HepG2 (cell line): Measurements from ENCODE around the gene CHMP1B. TPM values are rescaled to one million over a fixed set of nuclear protein-coding genes. Genes with fewer than 3 reads are reported as not detected.

Source experiments
- ATAC-seq: fragments of 200-7000 bp; cut with Tn5 transposase; 3 replicates; pipeline ENCODE4 v1.9.1; 2020; ENCODE audit warnings: mild to moderate bottlenecking, moderate library complexity
- BruUV-seq: library from RNA; stranded (reverse); fragments of 400-500 nt; replicated peaks from 2 replicates; lab custom pipeline; 2021; lab: Mats Ljungman, UMichigan
- CTCF ChIA-PET: fragments of 300-600 bp; formaldehyde crosslinking; extraction: SDS; loops from one replicate; lab custom pipeline; 2021; ENCODE audit warnings: low total read pairs, inconsistent platforms, low intra/inter-chr PET ratio; lab: Yijun Ruan, JAX
- POLR2A ChIA-PET: fragments of 350-600 bp; sonication (Branson Sonifier 250); formaldehyde crosslinking; loops from one replicate; lab custom pipeline; 2020; ENCODE audit warnings: antibody characterized with exemption, inconsistent platforms; lab: Yijun Ruan, JAX
- DNase-seq: peaks from one replicate; pipeline ENCODE4 v3.0.0-alpha.2; 2015; ENCODE audit warnings: low spot score
- FAIRE-seq: peaks from 3 replicates; lab custom pipeline; 2011; peaks lifted over from hg19 to GRCh38; lab: Jason Lieb, UNC
- H2AFZ ChIP-seq: one replicate; pipeline ENCODE4 v1.6.1; 2011; ENCODE audit warnings: low read length, inconsistent platforms
- H3K27ac ChIP-seq: fragments of 300-600 bp; 3 replicates; pipeline ENCODE4 v1.8.0; 2011; ENCODE audit warnings: mixed run types, mild to moderate bottlenecking, mixed read lengths, low read length, inconsistent platforms; ENCODE audit not compliant: insufficient read depth; ENCODE audit errors: extremely low read length
- H3K27me3 ChIP-seq, 2 experiments: fragments of 200-600 bp in 1 of 2; 2 replicates in 1 of 2; 3 replicates in 1 of 2; pipeline versions ENCODE4 v1.6.0 to v1.8.0; 2011; ENCODE audit warnings: low read length in 2 of 2, mild to moderate bottlenecking in 2 of 2, moderate library complexity in 2 of 2, inconsistent platforms in 1 of 2; ENCODE audit not compliant: insufficient read depth in 2 of 2, control insufficient read depth in 1 of 2
- H3K36me3 ChIP-seq, 2 experiments: fragments of 200-600 bp in 1 of 2; replicated peaks in 1 of 2; 2 replicates in 1 of 2; 3 replicates in 1 of 2; pipeline versions ENCODE4 v1.5.1 to v1.8.0; 2011; ENCODE audit warnings: low read length in 2 of 2, inconsistent platforms in 1 of 2; ENCODE audit not compliant: insufficient read depth in 2 of 2, control insufficient read depth in 1 of 2
- H3K4me1 ChIP-seq: 2 replicates; pipeline ENCODE4 v1.5.1; 2012; ENCODE audit warnings: low read length, inconsistent platforms; ENCODE audit not compliant: insufficient read depth
- H3K4me2 ChIP-seq: 2 replicates; pipeline ENCODE4 v1.6.0; 2011; ENCODE audit warnings: low read depth, low read length, inconsistent platforms
- H3K4me3 ChIP-seq, 3 experiments: fragments of 200-600 bp in 1 of 3; sonication (generic), shearing (Covaris generic) in 1 of 3; replicated peaks in 1 of 3; 2 replicates each; pipeline ENCODE4 v1.5.1; 2011 to 2016; ENCODE audit warnings: low read length in 3 of 3, inconsistent platforms in 2 of 3, low read depth in 2 of 3, mild to moderate bottlenecking in 2 of 3, control low read depth in 1 of 3, mixed read lengths in 1 of 3; ENCODE audit not compliant: insufficient read depth in 1 of 3
- H3K79me2 ChIP-seq: one replicate; pipeline ENCODE4 v1.6.1; 2011; ENCODE audit warnings: low read length, inconsistent platforms; ENCODE audit not compliant: insufficient read depth
- H3K9ac ChIP-seq: 2 replicates; pipeline ENCODE4 v1.6.0; 2011; ENCODE audit warnings: mild to moderate bottlenecking, low read depth, low read length, inconsistent platforms; ENCODE audit not compliant: insufficient read depth
- H3K9me3 ChIP-seq: 2 replicates; pipeline ENCODE4 v1.5.1; 2012; ENCODE audit warnings: mild to moderate bottlenecking, low read length
- H4K20me1 ChIP-seq: 2 replicates; pipeline ENCODE4 v1.6.0; 2011; ENCODE audit warnings: inconsistent platforms, mild to moderate bottlenecking, low read length, moderate library complexity; ENCODE audit not compliant: insufficient read depth
- CC2D1A ChIP-seq: sonication (generic); formaldehyde crosslinking; IDR thresholded peaks from 2 replicates; pipeline ENCODE4 v1.8.1; 2023; ENCODE audit warnings: mild to moderate bottlenecking, missing genetic modification reagents
- LCORL ChIP-seq, 2 experiments: fragments of 450-650 bp in 1 of 2; sonication (generic) in 1 of 2; formaldehyde crosslinking in 1 of 2; IDR thresholded peaks; 2 replicates each; pipeline versions ENCODE4 v1.5.0 to v1.6.1; 2017 to 2020; ENCODE audit warnings: antibody characterized with exemption in 1 of 2, missing genetic modification reagents in 1 of 2
- MIER2 ChIP-seq: IDR thresholded peaks from 2 replicates; pipeline ENCODE4 v1.6.1; 2016; ENCODE audit warnings: missing biosample characterization, missing genetic modification reagents
- RARG ChIP-seq: sonication (generic); formaldehyde crosslinking; IDR thresholded peaks from 2 replicates; pipeline ENCODE4 v1.4.0; 2020; ENCODE audit warnings: low read depth, mild to moderate bottlenecking, missing genetic modification reagents
- SRY ChIP-seq: sonication (generic); formaldehyde crosslinking; IDR thresholded peaks from 2 replicates; pipeline ENCODE4 v1.8.0; 2022; ENCODE audit warnings: mild to moderate bottlenecking, missing genetic modification reagents
- TAF15 ChIP-seq: fragments of 200-400 bp; formaldehyde crosslinking; IDR thresholded peaks from one replicate; pipeline ENCODE4 v1.6.1; 2018; ENCODE audit warnings: mild to moderate bottlenecking, low read depth, low read length; ENCODE audit not compliant: poor library complexity, severe bottlenecking
- ZFP90 ChIP-seq: sonication (generic); formaldehyde crosslinking; IDR thresholded peaks from 2 replicates; pipeline ENCODE4 v1.8.0; 2022; ENCODE audit warnings: missing genetic modification reagents, mild to moderate bottlenecking, inconsistent platforms, borderline replicate concordance
- ZNF230 ChIP-seq: sonication (generic); formaldehyde crosslinking; IDR thresholded peaks from 2 replicates; pipeline ENCODE4 v1.4.0; 2020; ENCODE audit warnings: mild to moderate bottlenecking, missing genetic modification reagents
- ZNF33A ChIP-seq: sonication (generic); formaldehyde crosslinking; IDR thresholded peaks from 2 replicates; pipeline ENCODE4 v1.5.1; 2020; ENCODE audit warnings: missing genetic modification reagents, mild to moderate bottlenecking, moderate library complexity, borderline replicate concordance
- ZNF414 ChIP-seq: sonication (generic); formaldehyde crosslinking; IDR thresholded peaks from 2 replicates; pipeline ENCODE4 v1.5.0; 2020; ENCODE audit warnings: missing genetic modification reagents
- ZNF558 ChIP-seq: sonication (generic); formaldehyde crosslinking; IDR thresholded peaks from 2 replicates; pipeline ENCODE4 v1.9.0; 2022; ENCODE audit warnings: mild to moderate bottlenecking, missing genetic modification reagents, borderline replicate concordance
- ZSCAN30 ChIP-seq: sonication (generic); formaldehyde crosslinking; IDR thresholded peaks from 2 replicates; pipeline ENCODE4 v1.5.0; 2020; ENCODE audit warnings: mild to moderate bottlenecking, missing genetic modification reagents
- WGBS: methylation state at CpG from one replicate; pipeline ENCODE4 v1.1.6; 2017; ENCODE audit warnings: low lambda C conversion rate; 5-methylcytosine and 5-hydroxymethylcytosine counted together
- in situ Hi-C: cut with HindIII; loops from 2 replicates; pipeline ENCODE4 v1.10.0; 2017; ENCODE audit warnings: low pct_unique_long_range_greater_than_20kb; ENCODE audit not compliant: extremely low pct_ligation_motif_present
- intact Hi-C: fragments of 100-400 bp; cut with micrococcal nuclease; formaldehyde crosslinking; loops from one replicate; pipeline ENCODE4 v1.10.0; 2022; ENCODE audit not compliant: unreplicated experiment
- polyA plus RNA-seq, 8 experiments: library from polyadenylated mRNA; depleted of rRNA in 3 of 8; stranded (reverse) in 7 of 8; unstranded in 1 of 8; fragments of >200 nt; fragmentation: Illumina TruSeq in 4 of 8; extraction: Trizol in 4 of 8; gene quantifications; 2 replicates each; pipeline versions ENCODE4 v1.2.1 to v1.2.3, GENCODE V29; 2011 to 2016; ENCODE audit warnings: low read depth in 4 of 8, missing spikeins in 1 of 8, mixed read lengths in 1 of 8; ENCODE audit not compliant: insufficient read depth in 1 of 8
- total RNA-seq, 5 experiments: library from RNA; depleted of rRNA; stranded (reverse); fragments of >200 nt; fragmentation: Illumina TruSeq; extraction: Trizol; gene quantifications; 2 replicates each; pipeline ENCODE4 v1.2.3, GENCODE V29; 2016; ENCODE audit warnings: low read depth in 1 of 5
- TF ChIP-seq, protein P1 (sequence below): sonication (generic); formaldehyde crosslinking; IDR thresholded peaks from 2 replicates; pipeline ENCODE4 v1.4.0; 2020; ENCODE audit warnings: missing genetic modification reagents, borderline replicate concordance
- TF ChIP-seq, protein P2 (sequence below): sonication (generic); formaldehyde crosslinking; IDR thresholded peaks from 2 replicates; pipeline ENCODE4 v1.5.0; 2020; ENCODE audit warnings: mild to moderate bottlenecking, missing genetic modification reagents

Gene CHMP1B
- total and polyA plus RNA-seq, 2 of the 13 experiments (the other 11 are each of a cell fraction or from before 2014, with no cell fraction given), result 18.8 to 20.2 TPM

- Histone ChIP-seq H3K27ac (peak overlapping the region; percentile 76), H3K79me2 (peaks cover 27% of the 10 kb centered on the region), H3K9ac (peak overlapping the region; percentile 91), H3K36me3 (no peaks in the 10 kb centered on the region), H3K9me3 (no peaks in the 10 kb centered on the region), H3K4me1 (peaks cover 44% of the 10 kb centered on the region), H3K4me2 (peak overlapping the region; percentile 96), H3K4me3 (peak overlapping the region; percentile 68 to 93 (median 83)), H4K20me1 (no peaks in the 10 kb centered on the region), H3K27me3 (no peaks in the 10 kb centered on the region; a peak in 2 of 5 replicates), H2AFZ (no peak overlapping the region)
- FAIRE-seq (no peak), DNase-seq (no peak), ATAC-seq (peak; percentile 13)
- WGBS, result 0% methylated on average over 10 of the region's 10 CpGs
- CTCF ChIA-PET, result no interaction called here
- in situ Hi-C loops, result no loop called here
- BruUV-seq, result TSS peak; percentile 93
- POLR2A ChIA-PET, result interaction anchor here (1.0 to 2.4 kb wide), 3 partner anchors 10 to 144 kb away, joined by 3 to 16 read pairs (median 6); no protein-coding TSS in a partner anchor
- intact Hi-C loops, result loop anchor here (1.0 to 10.0 kb wide), 3 partner anchors 10 to 144 kb away; partner anchors contain the start of gene MPPE1
- TF ChIP-seq, protein P1, sequence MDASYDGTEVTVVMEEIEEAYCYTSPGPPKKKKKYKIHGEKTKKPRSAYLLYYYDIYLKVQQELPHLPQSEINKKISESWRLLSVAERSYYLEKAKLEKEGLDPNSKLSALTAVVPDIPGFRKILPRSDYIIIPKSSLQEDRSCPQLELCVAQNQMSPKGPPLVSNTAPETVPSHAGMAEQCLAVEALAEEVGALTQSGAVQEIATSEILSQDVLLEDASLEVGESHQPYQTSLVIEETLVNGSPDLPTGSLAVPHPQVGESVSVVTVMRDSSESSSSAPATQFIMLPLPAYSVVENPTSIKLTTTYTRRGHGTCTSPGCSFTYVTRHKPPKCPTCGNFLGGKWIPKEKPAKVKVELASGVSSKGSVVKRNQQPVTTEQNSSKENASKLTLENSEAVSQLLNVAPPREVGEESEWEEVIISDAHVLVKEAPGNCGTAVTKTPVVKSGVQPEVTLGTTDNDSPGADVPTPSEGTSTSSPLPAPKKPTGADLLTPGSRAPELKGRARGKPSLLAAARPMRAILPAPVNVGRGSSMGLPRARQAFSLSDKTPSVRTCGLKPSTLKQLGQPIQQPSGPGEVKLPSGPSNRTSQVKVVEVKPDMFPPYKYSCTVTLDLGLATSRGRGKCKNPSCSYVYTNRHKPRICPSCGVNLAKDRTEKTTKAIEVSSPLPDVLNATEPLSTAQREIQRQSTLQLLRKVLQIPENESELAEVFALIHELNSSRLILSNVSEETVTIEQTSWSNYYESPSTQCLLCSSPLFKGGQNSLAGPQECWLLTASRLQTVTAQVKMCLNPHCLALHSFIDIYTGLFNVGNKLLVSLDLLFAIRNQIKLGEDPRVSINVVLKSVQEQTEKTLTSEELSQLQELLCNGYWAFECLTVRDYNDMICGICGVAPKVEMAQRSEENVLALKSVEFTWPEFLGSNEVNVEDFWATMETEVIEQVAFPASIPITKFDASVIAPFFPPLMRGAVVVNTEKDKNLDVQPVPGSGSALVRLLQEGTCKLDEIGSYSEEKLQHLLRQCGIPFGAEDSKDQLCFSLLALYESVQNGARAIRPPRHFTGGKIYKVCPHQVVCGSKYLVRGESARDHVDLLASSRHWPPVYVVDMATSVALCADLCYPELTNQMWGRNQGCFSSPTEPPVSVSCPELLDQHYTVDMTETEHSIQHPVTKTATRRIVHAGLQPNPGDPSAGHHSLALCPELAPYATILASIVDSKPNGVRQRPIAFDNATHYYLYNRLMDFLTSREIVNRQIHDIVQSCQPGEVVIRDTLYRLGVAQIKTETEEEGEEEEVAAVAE (CRISPR knock-in tag), result no peak
- TF ChIP-seq LCORL (IDR thresholded peaks at IDR 0.05) (no peak), LCORL (CRISPR knock-in tag; IDR thresholded peaks at IDR 0.05) (no peak), CC2D1A (CRISPR knock-in tag) (no peak), ZSCAN30 (CRISPR knock-in tag) (no peak), ZFP90 (CRISPR knock-in tag) (no peak), ZNF33A (CRISPR knock-in tag) (no peak), ZNF414 (0 out of 2 replicates have a peak, but pooled peaks have one; percentile 15), RARG (CRISPR knock-in tag) (0 out of 2 replicates have a peak, but pooled peaks have one; percentile 1), ZNF230 (no peak), ZNF558 (CRISPR knock-in tag) (0 out of 2 replicates have a peak, but pooled peaks have one; percentile 61), TAF15 (no peak), MIER2 (no peak), SRY (CRISPR knock-in tag) (no peak)
- TF ChIP-seq, protein P2, sequence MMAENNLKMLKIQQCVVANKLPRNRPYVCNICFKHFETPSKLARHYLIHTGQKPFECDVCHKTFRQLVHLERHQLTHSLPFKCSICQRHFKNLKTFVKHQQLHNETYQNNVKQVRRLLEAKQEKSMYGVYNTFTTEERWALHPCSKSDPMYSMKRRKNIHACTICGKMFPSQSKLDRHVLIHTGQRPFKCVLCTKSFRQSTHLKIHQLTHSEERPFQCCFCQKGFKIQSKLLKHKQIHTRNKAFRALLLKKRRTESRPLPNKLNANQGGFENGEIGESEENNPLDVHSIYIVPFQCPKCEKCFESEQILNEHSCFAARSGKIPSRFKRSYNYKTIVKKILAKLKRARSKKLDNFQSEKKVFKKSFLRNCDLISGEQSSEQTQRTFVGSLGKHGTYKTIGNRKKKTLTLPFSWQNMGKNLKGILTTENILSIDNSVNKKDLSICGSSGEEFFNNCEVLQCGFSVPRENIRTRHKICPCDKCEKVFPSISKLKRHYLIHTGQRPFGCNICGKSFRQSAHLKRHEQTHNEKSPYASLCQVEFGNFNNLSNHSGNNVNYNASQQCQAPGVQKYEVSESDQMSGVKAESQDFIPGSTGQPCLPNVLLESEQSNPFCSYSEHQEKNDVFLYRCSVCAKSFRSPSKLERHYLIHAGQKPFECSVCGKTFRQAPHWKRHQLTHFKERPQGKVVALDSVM, result no peak
These were observed 430 bp upstream of the CHMP1B start for GRCh38 chr18:11850821-11851145.
